T1000 (cell line): ENCODE results near the gene RASA2.

Experiments
- DNase-seq: peaks from one replicate; lab custom pipeline; 2025; ENCODE audit warnings: mixed read lengths; lab: John Stamatoyannopoulos, UW

RASA2 gene

GRCh38 chr3:141646760-141647561, 160.1 kb downstream of the RASA2 start:
- DNase-seq = no peak

- no peak for DNase-seq
Observed at GRCh38 chr3:141647562-141647915, 160.7 kb downstream of the RASA2 start.

- DNase-seq = no peak
Observed at GRCh38 chr3:141648055-141648910, 161.5 kb downstream of the RASA2 start.

DNA sequence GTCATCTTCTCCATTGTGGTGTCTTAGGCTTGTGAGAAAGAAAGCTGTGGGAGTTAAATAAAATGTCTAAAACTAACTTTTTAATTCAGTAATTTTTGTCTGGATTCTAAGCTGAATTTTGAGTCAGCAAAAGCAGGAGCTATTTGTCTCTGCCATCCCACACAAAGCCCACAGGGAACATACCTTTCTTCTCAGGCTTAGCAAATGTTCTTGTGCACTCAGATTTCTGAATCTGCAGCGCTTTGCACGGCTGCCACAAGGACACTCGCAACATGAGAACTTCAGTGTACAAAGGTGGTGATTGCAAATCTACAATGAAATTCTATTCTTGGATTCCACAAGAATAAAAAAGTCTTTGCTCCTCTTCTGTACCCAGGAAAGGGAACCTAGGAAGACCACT, 163.0 kb downstream of the RASA2 start:
- DNase-seq = no peak

- DNase-seq = no peak
Observed at GRCh38 chr3:141650783-141651182, 164.0 kb downstream of the RASA2 start.

- no peak for DNase-seq
Observed at GRCh38 chr3:141651409-141651808, 164.6 kb downstream of the RASA2 start.

DNA sequence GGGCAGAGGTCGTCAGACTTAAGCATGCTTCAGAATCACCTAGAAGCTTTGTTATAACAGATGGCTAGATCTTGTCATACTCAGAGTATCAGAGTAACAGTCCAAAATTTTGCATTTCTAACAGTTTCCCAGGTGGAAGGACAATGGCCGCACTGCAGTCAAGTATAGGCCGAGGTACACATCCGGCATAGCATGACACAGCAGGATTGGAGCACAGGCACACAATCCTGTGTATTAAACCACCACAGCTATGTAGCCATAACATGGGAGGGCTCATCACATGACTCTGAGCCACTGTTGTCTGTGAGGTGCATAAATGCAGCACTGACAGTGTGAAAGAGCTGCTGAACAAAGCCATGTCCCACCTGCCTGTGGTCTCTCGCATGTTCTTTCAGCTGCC, 165.5 kb downstream of the RASA2 start:
- DNase-seq = no peak

DNA sequence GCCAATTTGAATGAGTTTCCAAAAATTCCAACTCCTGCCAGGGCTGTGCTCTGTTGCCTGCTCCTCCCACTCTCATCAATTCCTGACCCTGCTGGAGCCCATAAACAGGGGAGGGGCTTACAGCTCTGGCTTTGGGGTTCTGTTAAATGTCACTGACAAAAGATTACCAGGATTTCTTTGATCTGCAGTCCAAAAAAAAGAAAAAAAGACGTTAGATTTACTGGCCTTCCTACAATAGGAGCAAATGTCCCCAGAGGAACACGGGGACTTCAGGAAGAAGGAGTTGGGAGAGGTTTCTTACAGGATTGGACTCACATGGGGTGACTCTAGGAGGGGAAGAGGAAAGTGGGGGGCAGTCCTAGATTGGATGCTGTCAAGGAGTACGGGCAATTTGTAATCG, 167.0 kb downstream of the RASA2 start:
- no peak for DNase-seq

- no peak for DNase-seq
Observed at GRCh38 chr3:141655801-141656200, 169.0 kb downstream of the RASA2 start.

DNA sequence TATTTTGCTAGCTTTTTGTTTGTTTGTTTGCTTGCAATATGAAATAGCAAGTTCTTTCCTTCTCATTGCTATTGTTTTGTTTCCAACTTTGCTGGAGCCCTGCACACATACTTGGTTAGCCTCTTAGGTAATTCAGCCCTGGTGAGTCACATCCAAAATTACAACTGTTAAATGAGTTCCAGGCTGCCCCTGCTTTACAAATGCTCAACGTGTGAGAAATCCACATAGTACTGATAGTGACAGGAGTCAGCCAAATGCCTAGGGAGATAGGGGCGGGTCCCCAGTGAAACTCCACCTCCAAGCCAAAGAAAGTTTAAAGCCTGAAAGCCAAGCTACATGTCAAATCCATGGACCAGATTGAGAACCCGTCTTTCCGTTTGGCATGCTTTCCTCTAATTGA, 169.9 kb downstream of the RASA2 start:
- no peak for DNase-seq

DNA sequence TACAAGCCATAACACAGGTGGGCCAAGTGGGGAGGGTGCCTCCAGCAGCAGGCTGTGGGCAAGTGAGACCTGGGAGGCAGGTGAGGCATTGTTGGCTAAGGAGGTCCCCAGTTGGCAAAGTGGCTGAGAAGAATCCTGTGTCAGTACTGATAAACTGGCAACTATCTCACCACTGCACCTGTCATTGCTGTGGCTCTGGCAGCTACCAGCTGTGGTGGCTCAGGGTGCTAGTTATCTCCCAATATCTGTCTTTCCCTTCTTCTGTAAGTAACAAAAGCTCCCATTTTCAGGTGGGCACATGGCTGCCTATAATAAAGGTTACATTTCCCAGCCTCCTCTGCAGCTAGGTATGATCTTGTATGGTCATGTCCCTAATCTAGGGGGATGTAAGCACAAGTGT, 170.7 kb downstream of the RASA2 start:
- DNase-seq = no peak

GRCh38 chr3:141659821-141660613, 173.2 kb downstream of the RASA2 start:
- DNase-seq = peak; percentile 40

DNA sequence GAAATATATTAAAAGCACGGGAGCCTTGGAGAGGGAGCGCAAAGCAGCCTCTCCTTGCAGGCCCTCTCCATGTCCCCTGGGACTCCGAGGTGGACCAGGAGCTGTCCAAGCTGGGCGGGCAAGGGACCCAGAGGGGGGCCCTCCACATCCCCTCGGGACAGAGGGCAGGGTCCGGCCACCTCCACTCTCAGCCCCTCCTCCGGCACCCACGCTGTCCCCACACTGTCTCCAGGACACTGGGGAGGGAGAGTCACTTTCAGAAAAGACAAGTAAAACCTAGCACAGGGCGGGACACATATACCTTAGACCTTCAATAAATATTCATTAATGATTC, 173.8 kb downstream of the RASA2 start:
- no peak for DNase-seq

GRCh38 chr3:141661229-141662196, 174.7 kb downstream of the RASA2 start:
- no peak for DNase-seq

GRCh38 chr3:141663993-141664392, 177.2 kb downstream of the RASA2 start:
- no peak for DNase-seq
